Adipose tissue (tissue), 3 donors: Measurements from ENCODE around the gene CRNKL1. TPM values are rescaled to one million over a fixed set of nuclear protein-coding genes. Genes with fewer than 3 reads are reported as not detected.
A peak's percentile ranks its signal among the peaks of the same experiment; 100 is the strongest.
"Not testable (repeated sequence)": the region's sequence is repeated elsewhere in the genome, so short reads cannot be mapped to it uniquely, and the experiment has no call there.

Experiments
- H3K27ac ChIP-seq: one replicate; pipeline ENCODE4 v1.5.1; 2013; ENCODE audit warnings: low read depth, low read length
- WGBS, 3 donors: extraction: QIAGEN DNeasy Blood & Tissue Kit; methylation state at CpG; one replicate each; pipeline ENCODE4 v1.1.7; 2013; 5-methylcytosine and 5-hydroxymethylcytosine counted together
- polyA plus RNA-seq, 3 donors: library from polyadenylated mRNA; stranded (reverse); fragments of 200-250 nt; gene quantifications; one replicate each; pipeline ENCODE4 v1.2.3, GENCODE V29; 2013
- donor health status: healthy with polysubstance abuse.
- donor health status: Bipolar disorder and iron deficiency.
- donor health status: healthy.

The CRNKL1 gene
- polyA plus RNA-seq, 3 donors, result 4.2 to 14.6 (median 6.0) TPM

DNA sequence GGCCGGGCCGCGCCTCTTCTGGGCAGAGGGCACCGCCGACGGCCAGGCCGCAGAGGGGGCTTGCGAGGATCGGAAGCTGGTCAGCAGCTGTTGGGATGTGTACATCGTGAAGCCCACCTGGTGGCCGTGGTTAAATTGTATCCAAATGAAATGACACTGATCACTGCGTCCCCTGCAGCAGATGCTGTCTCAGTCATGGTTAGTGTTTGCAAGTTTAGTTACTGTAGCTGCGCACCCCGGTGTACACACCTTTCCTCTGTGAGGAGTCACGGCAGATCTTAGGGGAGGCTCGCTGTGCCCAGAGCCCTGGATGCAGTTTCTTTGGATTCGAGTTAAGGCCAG lies 34.5 kb downstream of the CRNKL1 start:
- H3K27ac ChIP-seq, result no peak overlapping the region
- 1 to 5% (median 5%) methylated on average over 17 of the region's 17 CpGs for WGBS, 3 donors

DNA sequence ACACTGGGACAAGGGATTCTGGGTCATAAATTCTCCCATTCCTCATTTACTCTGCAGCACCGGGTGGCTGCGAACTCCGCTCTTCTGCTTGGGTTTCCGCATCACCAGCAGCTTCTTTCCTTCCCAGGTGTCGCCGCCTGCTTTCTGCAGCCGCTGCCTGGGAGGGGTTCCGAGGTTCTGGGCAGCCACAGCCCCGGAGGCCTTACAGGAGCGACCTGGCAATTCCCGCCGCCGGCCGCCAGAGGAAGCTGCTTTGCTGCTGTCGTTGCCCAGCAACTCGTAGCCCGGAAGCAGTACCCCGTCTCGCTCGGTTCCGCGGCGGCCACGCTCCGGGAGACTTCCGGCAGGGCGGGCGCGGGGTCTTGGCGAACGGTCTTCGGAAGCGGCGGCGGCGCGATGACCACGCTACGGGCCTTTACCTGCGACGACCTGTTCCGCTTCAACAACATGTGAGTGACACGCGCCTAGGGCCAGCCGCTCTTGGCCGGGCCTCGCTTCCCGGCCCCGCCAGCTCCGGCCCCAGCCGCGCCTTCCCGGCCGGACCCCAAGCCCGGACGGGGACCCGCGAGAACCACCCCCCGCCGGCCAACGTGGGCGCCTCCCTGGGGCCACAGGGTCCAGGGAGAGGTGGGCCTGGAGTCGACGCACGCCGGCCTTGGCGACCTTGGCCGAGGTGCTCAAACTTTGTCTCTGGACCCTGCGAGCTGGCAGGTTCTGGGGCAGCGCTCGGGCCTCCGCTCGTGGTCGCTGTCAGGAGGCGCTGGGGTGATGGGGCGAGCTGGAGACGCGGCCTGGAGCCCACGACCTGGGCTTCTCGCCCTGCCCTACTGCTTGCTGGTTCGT lies 35.0 kb downstream of the CRNKL1 start, which contains the start of gene NAA20:
Gene NAA20, plus strand, starts transcription at position 362 of the 843 bp plus-strand sequence. Its CDS starts 35 bp downstream, at position 397.
- WGBS, 3 donors, result 0 to 1% (median 0%) methylated on average over 65 to 81 of the region's 81 CpGs
- no peak within 1 kb of the TSS for H3K27ac ChIP-seq

DNA sequence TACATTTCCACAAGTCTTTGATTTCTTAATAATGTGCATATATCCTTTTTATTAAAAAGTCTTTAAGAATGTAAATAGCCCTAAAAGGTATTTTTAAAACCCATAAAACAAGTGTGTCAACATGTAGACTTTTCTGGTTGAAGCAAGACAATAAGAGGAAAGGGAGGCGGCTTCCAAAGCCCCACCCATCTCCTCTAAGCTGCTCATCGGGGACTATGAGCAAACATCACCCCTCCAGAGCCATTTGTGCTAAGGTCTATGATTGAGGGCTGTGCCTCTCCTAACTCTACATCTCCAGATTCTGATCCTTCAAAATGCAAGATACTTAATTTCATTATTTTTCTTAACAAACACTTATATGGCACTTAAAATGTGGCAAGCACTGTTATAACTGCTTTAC lies 37.6 kb downstream of the CRNKL1 start:
- 9 to 41% (median 31%) methylated on average over 2 of the region's 2 CpGs for WGBS, 3 donors
- no peak overlapping the region for H3K27ac ChIP-seq

DNA sequence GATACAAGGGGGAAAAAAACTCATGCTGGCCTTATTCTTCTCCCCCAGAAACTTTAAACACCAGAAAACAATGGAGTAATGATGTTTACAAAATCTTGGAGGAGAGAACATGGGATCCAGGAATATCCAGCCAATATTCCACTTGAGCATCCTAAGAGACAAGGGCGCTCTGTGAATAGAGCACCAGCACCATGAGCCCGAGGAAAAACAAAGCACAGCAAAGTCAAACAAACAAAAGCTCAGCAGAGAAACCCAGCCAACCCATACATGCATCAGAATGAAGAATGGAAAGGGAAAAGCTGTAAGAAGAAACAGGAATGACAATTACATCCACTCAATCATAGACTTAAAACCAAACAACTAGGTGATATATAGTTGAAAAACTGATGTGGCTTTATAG lies 39.7 kb downstream of the CRNKL1 start:
- no peak overlapping the region for H3K27ac ChIP-seq
- WGBS, 3 donors, result 64 to 87% (median 83%) methylated on average over 2 of the region's 2 CpGs

DNA sequence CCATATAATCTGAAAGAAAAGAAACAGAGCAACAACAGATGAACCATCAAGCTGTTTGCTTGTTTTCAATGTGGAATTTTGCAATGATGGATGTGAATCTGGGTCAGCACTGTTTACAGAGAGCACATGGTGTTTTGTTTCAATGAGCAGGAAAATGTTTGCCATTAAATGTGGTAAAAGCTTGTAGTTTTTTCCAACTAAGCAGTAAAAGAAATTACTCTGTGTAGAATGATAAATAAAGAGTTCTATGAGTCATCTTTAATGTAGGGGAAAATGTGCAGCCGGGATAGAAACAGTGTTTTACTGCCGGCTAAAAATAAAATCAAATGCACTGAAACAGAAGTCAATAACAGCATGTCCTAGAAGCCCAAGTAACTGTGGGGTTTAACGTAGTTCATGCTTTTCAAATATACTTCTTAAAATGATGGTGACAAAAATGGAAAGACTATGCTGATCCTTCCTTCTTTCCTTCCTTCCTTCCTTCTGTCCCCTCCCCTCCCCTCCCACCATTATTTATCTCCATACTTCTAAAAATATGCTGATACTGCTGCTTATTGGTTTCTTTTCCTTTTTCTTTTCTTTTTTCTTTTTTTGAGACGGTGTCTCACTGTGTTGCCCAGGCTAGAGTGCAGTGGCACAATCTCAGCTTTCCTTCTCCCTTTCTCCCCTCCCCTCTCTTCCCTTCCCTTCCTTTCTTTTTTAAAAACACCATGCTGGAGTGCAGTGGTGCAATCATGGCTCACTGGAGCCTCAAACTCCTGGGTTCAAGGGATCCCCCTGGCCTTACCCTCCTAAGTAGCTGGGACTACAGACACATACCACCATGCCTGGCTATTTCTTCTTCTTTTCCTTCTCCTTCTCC lies 41.4 kb downstream of the CRNKL1 start:
- 24 to 36% (median 29%) methylated on average over 4 of the region's 4 CpGs for WGBS, 3 donors
- no peak overlapping the region for H3K27ac ChIP-seq

DNA sequence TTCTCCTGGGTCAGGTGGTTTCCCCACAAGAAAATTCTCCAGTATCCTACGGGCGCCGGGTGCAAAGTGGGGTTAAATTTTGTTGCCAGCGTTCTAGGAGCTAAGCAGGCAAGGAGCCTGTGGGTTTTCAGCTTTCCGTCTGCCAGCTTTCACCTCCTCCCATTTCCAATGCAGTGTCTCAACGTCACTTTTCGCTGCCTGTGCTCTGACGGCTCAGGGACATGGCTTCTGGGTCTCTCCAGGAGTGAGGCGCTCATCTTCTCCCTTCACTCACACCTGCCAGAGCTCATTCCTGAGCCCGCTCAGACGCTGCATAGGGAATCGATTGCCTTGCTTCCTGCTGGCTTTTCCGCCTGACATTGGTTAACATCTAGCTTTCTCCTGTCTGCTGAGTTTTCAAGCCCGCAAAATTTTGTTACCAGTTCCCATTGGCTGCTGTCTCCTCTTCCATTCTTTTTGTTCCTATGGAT lies 42.4 kb downstream of the CRNKL1 start:
- WGBS, 3 donors, result 28 to 72% (median 70%) methylated on average over 14 of the region's 14 CpGs
- no peak overlapping the region for H3K27ac ChIP-seq

DNA sequence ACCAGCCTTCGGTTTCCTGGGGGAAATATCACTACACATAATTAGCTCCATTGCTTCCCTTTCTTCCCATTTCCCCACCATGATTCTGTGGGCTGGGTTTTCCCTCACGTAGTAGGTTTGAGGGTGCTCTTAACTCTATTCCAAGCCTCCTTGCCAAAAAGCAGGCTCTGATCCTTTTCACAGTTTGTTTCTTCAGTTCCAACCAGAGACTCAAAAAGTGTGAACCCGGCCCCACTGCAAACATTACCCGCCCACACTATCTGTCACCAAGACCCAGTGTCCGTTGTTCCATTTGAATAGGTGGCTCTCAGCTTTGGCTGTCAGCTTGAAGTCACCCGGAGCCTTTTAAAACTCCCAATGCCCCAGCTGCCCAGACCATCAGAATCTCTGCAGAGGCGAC lies 46.9 kb downstream of the CRNKL1 start:
- no peak overlapping the region for H3K27ac ChIP-seq
- WGBS, 3 donors, result 46 to 80% (median 80%) methylated on average over 7 of the region's 7 CpGs

DNA sequence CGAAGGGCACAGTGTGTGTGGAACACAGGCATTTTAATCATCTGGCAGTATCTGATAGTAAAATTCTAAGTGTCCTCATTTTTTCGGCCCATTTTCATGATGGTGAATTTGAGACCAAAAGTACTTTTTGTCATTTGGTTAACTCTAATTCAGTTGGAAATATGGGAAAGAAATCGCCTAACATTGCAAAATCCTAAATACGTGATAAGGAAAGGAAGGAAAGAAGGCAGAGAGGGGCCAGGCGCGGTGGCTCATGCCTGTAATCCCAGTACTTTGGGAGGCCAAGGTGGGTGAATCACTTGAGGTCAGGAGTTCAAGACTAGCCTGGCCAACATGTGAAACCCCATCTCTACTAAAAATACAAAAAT lies 48.3 kb downstream of the CRNKL1 start:
- H3K27ac ChIP-seq, result not testable (repeated sequence)
- 36 to 50% (median 50%) methylated on average over 6 of the region's 6 CpGs for WGBS, 3 donors

DNA sequence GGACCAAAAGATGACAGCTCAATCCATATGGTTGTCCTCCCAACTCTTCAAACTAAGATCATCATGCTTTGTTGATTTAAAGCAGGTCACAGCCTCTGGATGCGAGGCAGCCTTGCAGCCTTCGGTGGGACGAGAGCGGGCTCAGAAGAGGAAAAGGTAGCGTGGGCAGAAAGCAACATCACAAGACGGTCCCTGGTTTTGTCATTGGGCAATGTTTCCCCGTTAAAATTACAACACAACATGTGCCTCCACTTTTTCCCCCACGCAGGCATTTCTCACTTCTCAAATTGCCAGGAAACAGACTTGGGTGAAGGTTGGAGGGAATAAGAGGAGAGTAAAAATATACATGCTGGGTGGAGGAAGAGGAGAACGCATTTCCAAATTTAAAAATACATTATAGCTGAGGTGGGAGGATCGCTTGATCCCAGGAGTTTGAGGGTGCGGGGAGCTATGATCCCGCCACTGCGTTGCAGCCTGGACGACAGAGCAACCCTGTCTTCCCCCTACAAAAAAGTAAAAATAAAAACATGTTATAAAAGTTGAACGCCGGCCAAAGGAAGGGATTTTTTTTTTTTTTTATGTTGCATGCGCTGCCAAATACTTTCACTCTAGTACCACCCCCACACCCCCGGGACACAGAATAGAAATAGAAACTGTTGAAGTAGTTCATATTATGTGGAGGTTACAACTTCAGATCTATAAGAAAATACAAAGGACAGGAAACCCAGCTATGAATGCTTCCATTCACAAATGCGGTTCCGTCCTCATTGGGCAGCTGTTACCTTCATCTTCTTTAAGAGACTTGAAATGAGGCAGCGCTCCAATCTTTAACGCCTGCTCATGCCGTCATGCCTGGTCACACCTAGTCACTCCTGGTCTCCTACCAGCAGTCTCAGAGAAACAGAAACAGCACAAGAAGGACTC lies 49.0 kb downstream of the CRNKL1 start:
- H3K27ac ChIP-seq, result no peak overlapping the region
- WGBS, 3 donors, result 6 to 47% (median 13%) methylated on average over 23 of the region's 23 CpGs

DNA sequence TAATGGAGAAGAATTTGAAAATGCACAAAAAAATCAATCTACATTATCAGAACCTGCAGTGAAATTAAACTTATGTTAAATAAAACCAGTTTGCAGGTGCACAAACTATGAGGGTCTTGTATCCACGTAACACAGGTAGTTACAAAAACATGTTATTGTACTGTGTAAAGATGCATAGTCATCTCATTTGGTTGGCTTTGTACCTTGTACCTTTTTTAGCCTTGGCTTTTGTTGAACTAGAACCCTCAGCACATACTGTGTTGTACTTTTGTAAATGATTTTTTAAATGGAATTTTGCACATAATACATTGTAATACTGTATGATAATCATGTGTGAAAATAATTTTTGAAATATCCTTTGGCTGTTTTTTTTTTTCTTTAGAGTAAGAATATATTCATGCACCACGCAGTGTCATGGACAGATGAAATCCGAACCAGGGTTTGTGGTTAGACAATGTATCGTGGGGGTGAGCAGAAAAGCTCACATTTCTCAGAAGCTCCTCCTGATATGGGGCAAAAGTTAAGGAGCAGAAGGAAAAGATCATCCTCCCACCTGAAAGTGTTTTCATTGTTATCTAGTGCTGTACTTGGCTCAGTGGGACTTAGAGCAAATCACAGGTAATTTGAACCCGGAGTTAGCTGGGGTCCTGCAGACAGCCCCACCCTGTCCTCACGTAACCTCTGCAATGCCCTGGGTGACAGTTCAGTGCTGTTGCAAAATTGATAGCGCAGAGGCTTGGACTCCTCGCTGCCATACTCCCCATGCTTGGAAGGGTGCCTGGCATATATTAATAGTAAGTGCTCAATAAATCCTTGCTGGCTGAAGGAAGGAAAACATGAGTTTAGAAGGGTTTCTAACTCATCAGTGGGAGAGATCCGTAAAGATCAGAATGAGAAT lies 49.9 kb downstream of the CRNKL1 start:
- 27 to 53% (median 36%) methylated on average over 9 of the region's 9 CpGs for WGBS, 3 donors
- no peak overlapping the region for H3K27ac ChIP-seq

DNA sequence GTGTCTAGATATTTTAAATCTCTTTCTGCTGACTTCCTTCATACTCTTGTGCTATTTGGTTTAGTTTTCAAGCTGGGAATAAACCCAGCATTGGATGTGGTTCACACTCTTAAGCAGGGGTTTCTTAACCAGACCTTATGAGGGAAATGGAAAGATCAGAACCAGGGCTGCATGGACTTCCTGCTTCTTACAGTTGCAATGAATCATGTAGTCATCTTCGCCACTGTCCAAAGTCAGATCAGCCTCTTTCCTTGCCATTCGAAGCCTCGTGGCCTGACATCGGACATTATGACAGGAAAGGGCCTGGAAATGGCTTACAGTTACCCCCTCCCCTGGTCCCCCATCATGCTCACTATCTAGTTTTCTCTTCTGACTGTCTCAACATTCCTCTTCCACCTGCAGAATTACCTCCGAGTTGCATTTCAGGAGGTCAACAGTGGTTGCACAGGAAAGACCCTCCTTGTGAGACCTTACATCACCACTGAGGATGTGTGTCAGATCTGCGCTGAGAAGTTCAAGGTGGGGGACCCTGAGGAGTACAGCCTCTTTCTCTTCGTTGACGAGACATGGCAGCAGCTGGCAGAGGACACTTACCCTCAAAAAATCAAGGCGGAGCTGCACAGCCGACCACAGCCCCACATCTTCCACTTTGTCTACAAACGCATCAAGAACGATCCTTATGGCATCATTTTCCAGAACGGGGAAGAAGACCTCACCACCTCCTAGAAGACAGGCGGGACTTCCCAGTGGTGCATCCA lies 51.9 kb downstream of the CRNKL1 start:
- H3K27ac ChIP-seq, result no peak overlapping the region
- WGBS, 3 donors, result 66 to 85% (median 77%) methylated on average over 14 of the region's 14 CpGs

DNA sequence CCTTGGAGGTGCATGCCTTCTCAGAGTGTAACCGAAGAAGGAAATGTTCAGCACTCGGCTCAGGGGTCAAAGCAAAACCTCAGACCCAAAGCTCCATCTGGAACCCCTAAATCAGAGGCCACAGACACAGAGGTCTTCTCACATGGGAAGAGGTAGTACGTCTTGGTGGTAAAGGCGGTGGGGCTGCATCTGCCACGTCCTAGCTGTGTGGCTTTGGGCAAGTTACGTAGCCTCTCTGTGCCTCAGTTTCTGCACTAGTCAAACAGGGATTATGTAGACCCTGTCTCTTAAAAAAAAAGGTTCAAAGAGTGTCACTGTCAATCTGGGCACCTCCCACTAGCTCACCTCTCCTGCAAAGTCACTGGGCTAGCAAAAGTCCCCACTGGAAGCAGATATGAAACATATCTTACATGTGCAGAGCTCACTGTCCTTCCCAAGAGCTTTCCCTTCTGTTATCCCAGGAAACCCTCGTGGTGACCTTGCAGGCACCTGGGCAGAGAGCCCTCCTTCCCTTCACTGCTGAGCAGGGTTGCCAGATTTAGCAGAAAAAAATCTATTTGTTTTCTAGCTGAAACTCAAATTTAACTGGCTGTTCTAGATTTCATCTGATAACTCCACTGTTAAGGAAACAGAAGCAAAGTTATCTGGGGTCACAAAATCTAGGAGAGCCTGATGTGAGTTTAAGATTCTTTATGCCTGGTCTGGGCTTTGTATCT lies 53.1 kb downstream of the CRNKL1 start:
- H3K27ac ChIP-seq, result no peak overlapping the region

DNA sequence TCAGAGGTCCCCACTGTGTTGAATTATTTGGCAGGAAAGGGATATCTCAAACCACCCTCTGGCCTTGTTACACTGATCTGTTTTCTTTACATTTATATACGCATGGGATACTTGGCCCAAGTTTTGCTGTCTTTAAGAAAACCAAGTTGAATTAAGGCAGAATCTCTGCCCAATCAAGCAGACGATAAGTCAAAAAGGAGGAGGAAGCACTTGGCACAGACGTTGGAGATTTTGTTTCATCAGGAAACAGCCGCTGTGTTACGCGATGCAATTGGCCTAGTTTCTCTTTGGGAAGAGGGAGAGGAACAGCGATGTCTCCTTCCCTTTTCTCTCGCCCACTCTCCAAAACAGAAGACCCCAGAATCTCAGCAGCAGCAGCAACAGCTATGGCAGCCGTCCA lies 55.3 kb downstream of the CRNKL1 start:
- 20 to 38% (median 24%) methylated on average over 9 of the region's 9 CpGs for WGBS, 3 donors
- H3K27ac ChIP-seq, result peak overlapping the region; percentile 3

More for the DNA sequence above, 53.1 kb downstream of the CRNKL1 start:
- 43 to 83% (median 80%) methylated on average over 7 of the region's 7 CpGs for WGBS, 3 donors

DNA sequence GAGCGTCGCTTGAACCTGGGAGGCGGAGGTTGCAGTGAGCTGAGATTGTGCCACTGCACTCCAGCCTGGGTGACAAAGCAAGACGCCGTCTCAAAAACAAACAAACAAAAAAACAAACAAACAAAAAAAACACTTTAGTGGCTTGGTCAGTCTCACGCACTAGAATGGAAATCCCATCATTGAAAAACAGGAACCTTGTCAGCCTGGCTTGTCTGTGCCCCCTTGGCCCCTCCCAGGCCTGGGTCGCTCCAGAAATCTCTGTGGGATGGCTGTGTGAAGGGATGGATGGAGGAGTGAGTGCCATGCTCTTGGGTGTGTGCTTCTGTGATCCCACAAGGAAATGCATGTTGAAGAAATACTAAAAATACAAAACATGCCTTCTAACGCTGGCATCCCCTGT lies 56.0 kb downstream of the CRNKL1 start:
- WGBS, 3 donors, result 76 to 81% (median 80%) methylated on average over 8 of the region's 8 CpGs

DNA sequence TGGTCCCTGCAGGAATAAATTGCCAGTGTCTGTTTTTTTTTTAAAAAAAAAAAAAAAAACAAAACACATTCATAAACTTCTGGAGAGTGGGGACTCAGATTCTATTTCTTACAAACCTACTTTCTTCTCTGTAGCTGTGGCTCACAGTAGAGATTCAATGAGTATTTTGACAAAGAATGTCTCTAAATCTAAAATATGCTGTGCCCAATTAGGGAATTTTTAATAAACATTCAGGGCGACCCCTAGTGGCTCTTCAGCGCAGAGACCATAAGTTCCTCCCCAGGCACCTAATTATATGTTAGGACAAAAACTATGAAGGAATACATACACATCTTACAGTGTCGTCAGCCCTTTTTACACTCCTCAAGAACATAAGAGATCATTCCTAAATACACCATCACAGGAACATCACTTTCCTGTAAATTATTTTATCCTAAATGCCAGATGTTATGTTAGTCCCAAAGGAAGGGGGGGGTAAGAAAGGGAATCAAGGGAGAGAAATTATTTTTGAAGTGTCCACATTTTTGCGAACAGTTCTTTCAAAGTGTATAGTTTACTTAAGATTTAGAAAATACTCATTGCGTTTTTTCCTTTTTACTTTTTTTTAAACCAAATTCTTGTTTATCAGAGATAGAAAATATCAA lies 56.9 kb downstream of the CRNKL1 start:
- no peak overlapping the region for H3K27ac ChIP-seq
- WGBS, 3 donors, result 28 to 40% (median 37%) methylated on average over 5 of the region's 5 CpGs

More for the DNA sequence above, 56.0 kb downstream of the CRNKL1 start:
- no peak overlapping the region for H3K27ac ChIP-seq
